H1 (cell line): ENCODE measurements around the gene KCNK13. TPM values are rescaled to one million over a fixed set of nuclear protein-coding genes. Genes with fewer than 3 reads are reported as not detected.

ENCODE experiments used
- CTCF ChIA-PET: fragments of 300-600 bp; sonication (Branson Sonifier 250); formaldehyde crosslinking; loops from one replicate; lab custom pipeline; 2021; ENCODE audit not compliant: partially characterized antibody; lab: Charles Lee
- POLR2A ChIA-PET: fragments of 300-600 bp; sonication (Branson Sonifier 250); formaldehyde crosslinking; loops from one replicate; lab custom pipeline; 2021; ENCODE audit warnings: inconsistent platforms; ENCODE audit not compliant: partially characterized antibody; lab: Charles Lee
- DNase-seq, 2 experiments: peaks; one replicate each; pipeline versions ENCODE4 v3.0.0 to v3.0.0-alpha.2; 2010 to 2022; ENCODE audit warnings: low spot score in 2 of 2, low read depth in 1 of 2, mixed read lengths in 1 of 2
- FAIRE-seq: peaks from 2 replicates; lab custom pipeline; 2011; peaks lifted over from hg19 to GRCh38; lab: Jason Lieb, UNC
- H2AFZ ChIP-seq: 2 replicates; pipeline ENCODE4 v1.8.1; 2012; ENCODE audit warnings: low read length, inconsistent platforms
- H2AK5ac ChIP-seq: 2 replicates; pipeline ENCODE4 v1.6.1; 2013; ENCODE audit warnings: low read depth, low read length
- H2BK120ac ChIP-seq: replicated peaks from 2 replicates; pipeline ENCODE3; 2013; ENCODE audit warnings: low read depth, low read length, inconsistent platforms
- H2BK12ac ChIP-seq: 2 replicates; pipeline ENCODE4 v1.6.1; 2013; ENCODE audit warnings: low read depth, low read length
- H2BK15ac ChIP-seq: 2 replicates; pipeline ENCODE4 v1.6.1; 2013; ENCODE audit warnings: low read length
- H2BK20ac ChIP-seq: 2 replicates; pipeline ENCODE4 v1.6.1; 2013; ENCODE audit warnings: low read length
- H2BK5ac ChIP-seq: 2 replicates; pipeline ENCODE4 v1.6.1; 2013; ENCODE audit warnings: low read depth, low read length
- H3K14ac ChIP-seq: 2 replicates; pipeline ENCODE4 v1.6.1; 2013; ENCODE audit warnings: inconsistent platforms; ENCODE audit not compliant: insufficient read length
- H3K18ac ChIP-seq: 2 replicates; pipeline ENCODE4 v1.6.1; 2013; ENCODE audit warnings: low read length; ENCODE audit errors: extremely low read depth
- H3K23ac ChIP-seq: 2 replicates; pipeline ENCODE4 v1.6.1; 2013; ENCODE audit warnings: inconsistent platforms; ENCODE audit not compliant: insufficient read length
- H3K23me2 ChIP-seq: 2 replicates; pipeline ENCODE4 v1.6.1; 2013; ENCODE audit warnings: low read depth, low read length
- H3K27ac ChIP-seq: 2 replicates; pipeline ENCODE4 v1.6.1; 2011; ENCODE audit warnings: low read depth, low read length, inconsistent platforms
- H3K27me3 ChIP-seq, 4 experiments: replicated peaks in 1 of 4; 1 replicate in 1 of 4; 2 replicates in 3 of 4; pipeline versions ENCODE4 v1.6.1 to v1.8.1; 2011 to 2013; ENCODE audit warnings: low read length in 3 of 4, mild to moderate bottlenecking in 3 of 4, inconsistent platforms in 2 of 4, mixed read lengths in 2 of 4, moderate library complexity in 1 of 4; ENCODE audit not compliant: control insufficient read depth in 3 of 4, insufficient read depth in 3 of 4; ENCODE audit errors: extremely low read depth in 1 of 4
- H3K36me3 ChIP-seq, 4 experiments: 2 replicates each; pipeline versions ENCODE4 v1.6.1 to v1.8.1; 2011 to 2013; ENCODE audit warnings: mild to moderate bottlenecking in 4 of 4, low read length in 3 of 4, moderate library complexity in 2 of 4, control low read depth in 1 of 4, inconsistent platforms in 1 of 4; ENCODE audit not compliant: insufficient read depth in 4 of 4, control insufficient read depth in 2 of 4
- H3K4ac ChIP-seq: replicated peaks from 2 replicates; pipeline ENCODE3; 2013; ENCODE audit warnings: low read length, low read depth, mixed read lengths, inconsistent platforms; ENCODE audit not compliant: insufficient read length
- H3K4me1 ChIP-seq, 4 experiments: replicated peaks in 1 of 4; 1 replicate in 1 of 4; 2 replicates in 3 of 4; pipeline versions ENCODE4 v1.6.1 to v1.8.1; 2011 to 2013; ENCODE audit warnings: low read length in 3 of 4, inconsistent platforms in 2 of 4, mixed read lengths in 1 of 4; ENCODE audit not compliant: insufficient read depth in 4 of 4, control insufficient read depth in 3 of 4
- H3K4me2 ChIP-seq, 2 experiments: 2 replicates each; pipeline versions ENCODE4 v1.6.1 to v1.8.1; 2011 to 2013; ENCODE audit warnings: low read depth in 2 of 2, low read length in 2 of 2, control low read depth in 1 of 2, inconsistent platforms in 1 of 2, mild to moderate bottlenecking in 1 of 2; ENCODE audit not compliant: insufficient read depth in 1 of 2
- H3K4me3 ChIP-seq, 4 experiments: fragments of 200-600, 300-600 bp in 1 of 4; sonication (generic), shearing (Covaris generic), sonication (Bioruptor Twin) in 1 of 4; 2 replicates each; pipeline versions ENCODE4 v1.5.1 to v1.8.1; 2011 to 2016; ENCODE audit warnings: low read length in 4 of 4, low read depth in 3 of 4, control low read depth in 2 of 4, inconsistent platforms in 2 of 4, mild to moderate bottlenecking in 2 of 4, mixed read lengths in 1 of 4, moderate library complexity in 1 of 4; ENCODE audit not compliant: insufficient read depth in 2 of 4; ENCODE audit errors: extremely low read depth in 1 of 4
- H3K56ac ChIP-seq: replicated peaks from 2 replicates; pipeline ENCODE3; 2013; ENCODE audit warnings: low read depth, mild to moderate bottlenecking, mixed read lengths, low read length, inconsistent platforms; ENCODE audit not compliant: insufficient read length
- H3K79me1 ChIP-seq: 2 replicates; pipeline ENCODE4 v1.6.1; 2013; ENCODE audit warnings: low read depth, low read length, control low read depth
- H3K79me2 ChIP-seq, 2 experiments: 2 replicates each; pipeline versions ENCODE4 v1.6.1 to v1.8.1; 2012 to 2013; ENCODE audit warnings: low read length in 2 of 2, mild to moderate bottlenecking in 2 of 2, inconsistent platforms in 1 of 2; ENCODE audit not compliant: insufficient read depth in 2 of 2, control insufficient read depth in 1 of 2
- H3K9ac ChIP-seq, 4 experiments: replicated peaks in 1 of 4; 1 replicate in 1 of 4; 2 replicates in 3 of 4; pipeline versions ENCODE4 v1.6.1 to v1.8.1; 2011 to 2013; ENCODE audit warnings: low read depth in 3 of 4, low read length in 3 of 4, control low read depth in 2 of 4, mild to moderate bottlenecking in 2 of 4, moderate library complexity in 2 of 4, inconsistent platforms in 1 of 4; ENCODE audit errors: extremely low read depth in 1 of 4
- H3K9me3 ChIP-seq, 2 experiments: 2 replicates each; pipeline versions ENCODE4 v1.6.1 to v1.8.1; 2012 to 2013; ENCODE audit warnings: mild to moderate bottlenecking in 2 of 2, moderate library complexity in 2 of 2, control low read depth in 1 of 2, inconsistent platforms in 1 of 2, low read depth in 1 of 2, low read length in 1 of 2, mixed read lengths in 1 of 2; ENCODE audit not compliant: insufficient read depth in 2 of 2
- H4K20me1 ChIP-seq, 2 experiments: replicated peaks in 1 of 2; 2 replicates each; pipeline versions ENCODE3 to v1.8.1; 2011 to 2013; ENCODE audit warnings: inconsistent platforms in 2 of 2, low read length in 2 of 2, mild to moderate bottlenecking in 1 of 2; ENCODE audit not compliant: insufficient read depth in 2 of 2, control insufficient read depth in 1 of 2
- H4K5ac ChIP-seq: 2 replicates; pipeline ENCODE4 v1.6.1; 2013; ENCODE audit warnings: low read length, low read depth, mixed read lengths, inconsistent platforms; ENCODE audit not compliant: insufficient read length
- H4K8ac ChIP-seq: 2 replicates; pipeline ENCODE4 v1.8.0; 2013; ENCODE audit warnings: mild to moderate bottlenecking, moderate library complexity, low read length, inconsistent platforms; ENCODE audit not compliant: insufficient read depth; ENCODE audit errors: extremely low read depth
- H4K91ac ChIP-seq: replicated peaks from 2 replicates; pipeline ENCODE3; 2013; ENCODE audit warnings: low read length, mixed read lengths, inconsistent platforms; ENCODE audit not compliant: insufficient read length
- ATF3 ChIP-seq: IDR thresholded peaks from 2 replicates; pipeline ENCODE4 v1.6.1; 2011; ENCODE audit warnings: low read depth, mild to moderate bottlenecking, low read length; ENCODE audit not compliant: insufficient read depth
- EGR1 ChIP-seq: IDR thresholded peaks from 2 replicates; pipeline ENCODE4 v1.6.1; 2011; ENCODE audit warnings: low read depth, low read length, borderline replicate concordance
- EZH2 ChIP-seq: fragments of 200-600 bp; sonication (generic); IDR thresholded peaks from 2 replicates; pipeline ENCODE4 v1.7.1; 2012; ENCODE audit warnings: low read depth, mild to moderate bottlenecking, moderate library complexity, low read length, inconsistent platforms; ENCODE audit not compliant: severe bottlenecking
- POLR2AphosphoS5 ChIP-seq: IDR thresholded peaks from 2 replicates; pipeline ENCODE4 v1.6.1; 2011; ENCODE audit warnings: low read depth, low read length
- POU5F1 ChIP-seq: IDR thresholded peaks from 2 replicates; pipeline ENCODE4 v1.6.1; 2011; ENCODE audit warnings: low read depth, mild to moderate bottlenecking, low read length, moderate library complexity
- ZNF274 ChIP-seq: IDR thresholded peaks from 2 replicates; pipeline ENCODE4 v1.7.0; 2012; ENCODE audit warnings: low read length, borderline replicate concordance; ENCODE audit errors: extremely low read depth
- WGBS, 2 experiments: shearing (Covaris generic) in 1 of 2; methylation state at CpG; one replicate each; pipeline versions ENCODE4 v1.1.6 to v1.1.7; 2013 to 2015; ENCODE audit warnings: low lambda C conversion rate in 2 of 2, mixed read lengths in 2 of 2, inconsistent platforms in 1 of 2, low coverage in 1 of 2, missing lambda C conversion rate in 1 of 2; ENCODE audit not compliant: insufficient replicate concordance in 2 of 2, insufficient coverage in 1 of 2, insufficient read length in 1 of 2; ENCODE audit errors: extremely low coverage in 1 of 2, missing lambda C conversion rate in 1 of 2; 5-methylcytosine and 5-hydroxymethylcytosine counted together
- polyA plus RNA-seq, 7 experiments: library from polyadenylated mRNA; depleted of rRNA in 3 of 7; stranded (reverse) in 5 of 7; unstranded in 2 of 7; fragments of >200 nt in 5 of 7; fragments of 200-250 nt in 2 of 7; gene quantifications; 1 replicate in 5 of 7; 2 replicates in 1 of 7; 4 replicates in 1 of 7; pipeline versions ENCODE4 v1.2.1 to v1.2.3, GENCODE V29; 2011 to 2013; ENCODE audit warnings: missing spikeins in 2 of 7, mixed read lengths in 2 of 7
- total RNA-seq: library from RNA; stranded (reverse); fragmentation: NEBNext Ultra II Directional; extraction: Animal tissue kit (Norgen Biotek cat#: 25700); gene quantifications from 2 replicates; pipeline ENCODE4 v1.2.1, GENCODE V29; 2021

The KCNK13 gene
- total and polyA plus RNA-seq, 2 of the 8 experiments (the other 6 are each of a cell fraction or from before 2014, with no cell fraction given) = 0.39 to 0.48 TPM

GRCh38 chr14:90177539-90178189, 115.9 kb downstream of the KCNK13 start:
- Histone ChIP-seq H3K4me3 (no peak overlapping the region), H3K9me3 (no peaks in the 10 kb centered on the region), H3K14ac (no peak overlapping the region), H2BK20ac (no peak overlapping the region), H3K4me2 (no peak overlapping the region), H3K18ac (no peak overlapping the region), H3K27ac (no peak overlapping the region), H3K79me1 (no peaks in the 10 kb centered on the region), H4K5ac (no peak overlapping the region), H2BK12ac (no peak overlapping the region), H3K23me2 (no peaks in the 10 kb centered on the region), H2AFZ (no peak overlapping the region), H2BK5ac (no peak overlapping the region), H3K23ac (no peak overlapping the region), H3K56ac (no peak overlapping the region), H3K9ac (no peak overlapping the region), H3K79me2 (no peaks in the 10 kb centered on the region), H3K27me3 (peaks cover 0 to 1% (median 0%) of the 10 kb centered on the region in 4 experiments; a peak in 1 of 7 replicates), H2BK120ac (no peak overlapping the region), H4K8ac (no peak overlapping the region), H3K4me1 (no peaks in the 10 kb centered on the region), H3K36me3 (no peaks in the 10 kb centered on the region), H2AK5ac (no peak overlapping the region), H2BK15ac (no peak overlapping the region), H4K91ac (no peak overlapping the region), H3K4ac (no peak overlapping the region), H4K20me1 (no peaks in the 10 kb centered on the region)
- no peak for DNase-seq
- POLR2A ChIA-PET = no interaction called here
- TF ChIP-seq ZNF274 (no peak), EGR1 (no peak), POU5F1 (no peak), POLR2AphosphoS5 (no peak), ATF3 (no peak), EZH2 (no peak)
- FAIRE-seq = no peak
- 89% methylated on average over 3 of the region's 3 CpGs; no CpG with 5 or more reads in 1 of the 2 experiments for WGBS, 2 experiments
- CTCF ChIA-PET = interaction anchor here (0.6 to 1.1 kb wide), 3 partner anchors 9 to 239 kb away, joined by 3 to 4 read pairs (median 3); no protein-coding TSS in a partner anchor
